Ishikawa (cell line): ENCODE data around the gene CD82.

Experiments used
- CEBPB ChIP-seq: IDR thresholded peaks from 2 replicates; pipeline ENCODE4 v1.6.1; 2012
- EP300 ChIP-seq: IDR thresholded peaks from 2 replicates; pipeline ENCODE4 v1.6.1; 2012; ENCODE audit warnings: borderline replicate concordance
- FOXM1 ChIP-seq: IDR thresholded peaks from 2 replicates; pipeline ENCODE4 v1.6.1; 2012; ENCODE audit warnings: low read depth, borderline replicate concordance
- RAD21 ChIP-seq: IDR thresholded peaks from 2 replicates; pipeline ENCODE4 v1.6.1; 2012; ENCODE audit warnings: low read depth
- TEAD4 ChIP-seq: IDR thresholded peaks from 2 replicates; pipeline ENCODE4 v1.6.1; 2012

DNA sequence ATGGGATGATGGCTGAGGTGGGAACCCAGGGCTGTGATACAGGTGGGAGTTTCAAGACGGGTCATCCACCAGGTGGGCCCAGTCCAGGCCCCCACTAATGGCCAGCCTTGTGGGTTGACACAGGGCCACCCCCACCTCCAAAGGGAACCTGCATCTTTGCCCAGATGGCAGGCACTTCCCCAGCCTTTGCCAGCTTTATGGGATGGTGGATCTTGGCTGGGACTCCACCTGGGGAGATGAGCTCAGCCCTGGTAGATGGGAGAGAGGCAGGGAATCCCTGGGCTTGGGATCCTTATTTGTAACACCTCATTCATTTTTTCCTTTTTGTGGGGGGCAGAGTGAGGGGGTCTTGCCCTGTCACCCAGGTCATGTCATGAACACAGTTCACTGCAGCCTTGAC is 33.4 kb downstream of the CD82 start:
- TF ChIP-seq FOXM1: no peak
- TF ChIP-seq TEAD4: no peak
- TF ChIP-seq EP300: no peak
- no peak for TF ChIP-seq CEBPB
- no peak for TF ChIP-seq RAD21
